GM23248 (cell line): ENCODE data around the gene GRPEL2.

Experiments
- EZH2 ChIP-seq: fragments of 200-600 bp; sonication (generic); IDR thresholded peaks from 2 replicates; pipeline ENCODE4 v1.6.1; 2018; ENCODE audit warnings: antibody characterized with exemption, mild to moderate bottlenecking; ENCODE audit not compliant: insufficient read depth, poor library complexity, severe bottlenecking
- EZH2phosphoT487 ChIP-seq: fragments of 200-600 bp; sonication (generic); IDR thresholded peaks from 2 replicates; pipeline ENCODE4 v1.6.1; 2018; ENCODE audit warnings: antibody characterized with exemption, moderate library complexity, mild to moderate bottlenecking, low read depth; ENCODE audit not compliant: insufficient read depth

DNA sequence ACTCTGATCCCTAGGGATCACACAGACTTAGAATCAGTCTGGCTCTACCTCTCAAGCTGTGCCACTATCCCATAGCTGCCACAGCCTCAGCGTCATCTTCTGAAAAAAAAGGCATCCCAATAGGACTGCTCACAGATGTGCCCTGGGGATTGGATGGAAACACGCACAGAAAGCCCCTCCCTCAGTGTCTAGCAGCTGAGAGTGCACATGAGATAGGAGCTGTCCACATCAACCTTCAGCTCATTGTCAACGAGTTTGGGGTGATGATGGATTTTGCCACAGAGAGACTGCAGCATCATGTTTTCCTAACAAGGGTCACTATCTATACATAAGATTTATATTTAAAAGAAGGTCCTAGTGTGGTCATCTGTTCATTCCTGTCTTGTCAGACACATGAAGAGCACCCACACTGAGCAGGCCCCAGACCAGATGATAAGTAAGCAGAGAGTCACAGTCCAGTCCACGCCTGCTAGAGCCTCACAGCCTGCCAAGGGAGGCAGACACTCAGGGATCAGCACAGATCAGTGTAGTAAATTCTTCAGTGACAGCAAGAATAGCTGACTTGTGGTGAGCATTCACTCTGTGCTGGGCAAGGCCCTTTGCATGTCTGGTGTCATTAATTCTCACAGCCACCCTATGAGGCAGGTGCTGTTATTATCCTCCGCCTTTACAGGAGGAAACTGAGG is 47.8 kb upstream of the GRPEL2 start:
- TF ChIP-seq EZH2phosphoT487 (no peak), EZH2 (no peak)
